Inflammatory macrophage (primary cell): Measurements from ENCODE around the gene PIGU.
A peak's percentile ranks its signal among the peaks of the same experiment; 100 is the strongest.
"Not testable (repeated sequence)": the region's sequence is repeated elsewhere in the genome, so short reads cannot be mapped to it uniquely, and the experiment has no call there.

Source experiments
- DNase-seq, 2 donors: peaks; one replicate each; pipeline ENCODE4 v3.0.0-alpha.2; 2020 to 2022

Gene PIGU

GRCh38 chr20:34529742-34530141, 147.2 kb downstream of the PIGU start:
- DNase-seq, result no peak

GRCh38 chr20:34528921-34529297, 148.0 kb downstream of the PIGU start:
- DNase-seq, result peak in 1 of 2 donors; percentile 11

- no peak for DNase-seq
Observed at GRCh38 chr20:34527016-34527415, 149.9 kb downstream of the PIGU start.

- DNase-seq, result no peak
Observed at GRCh38 chr20:34526466-34526865, 150.4 kb downstream of the PIGU start.

GRCh38 chr20:34525709-34526416, 151.0 kb downstream of the PIGU start:
- no peak for DNase-seq

GRCh38 chr20:34525342-34525708, 151.6 kb downstream of the PIGU start:
- DNase-seq, result no peak

- no peak for DNase-seq
Observed at GRCh38 chr20:34524426-34524825, 152.5 kb downstream of the PIGU start.

GRCh38 chr20:34522969-34523871, 153.7 kb downstream of the PIGU start:
- peak in 1 of 2 donors; percentile 6 for DNase-seq

- not testable (repeated sequence) for DNase-seq
Observed at GRCh38 chr20:34519841-34520240, 157.1 kb downstream of the PIGU start.

GRCh38 chr20:34518863-34519262, 158.0 kb downstream of the PIGU start:
- peak; percentile 3 to 23 for DNase-seq

- peak in 1 of 2 donors; percentile 38 for DNase-seq
Observed at GRCh38 chr20:34517114-34517505, 159.8 kb downstream of the PIGU start.

GRCh38 chr20:34516247-34517113, 160.4 kb downstream of the PIGU start, which contains the start of gene DYNLRB1:
Gene DYNLRB1 (plus strand): TSS chr20:34516422. CDS start chr20:34516459, 37 bp downstream.
- DNase-seq, result peak; percentile 96 to 99

GRCh38 chr20:34515484-34516246, 161.2 kb downstream of the PIGU start:
- DNase-seq, result peak; percentile 4 to 38

GRCh38 chr20:34514897-34515483, 161.9 kb downstream of the PIGU start:
- DNase-seq, result no peak

- DNase-seq, result not testable (repeated sequence)
Observed at GRCh38 chr20:34514034-34514433, 162.9 kb downstream of the PIGU start.

- DNase-seq, result no peak
Observed at GRCh38 chr20:34512955-34513419, 163.9 kb downstream of the PIGU start.

- DNase-seq, result no peak
Observed at GRCh38 chr20:34512266-34512954, 164.5 kb downstream of the PIGU start.

- no peak for DNase-seq
Observed at GRCh38 chr20:34511891-34512265, 165.0 kb downstream of the PIGU start.

GRCh38 chr20:34510575-34510974, 166.3 kb downstream of the PIGU start:
- DNase-seq, result no peak
